ENCODE measurements around the gene OPTC.

Gene OPTC

DNA sequence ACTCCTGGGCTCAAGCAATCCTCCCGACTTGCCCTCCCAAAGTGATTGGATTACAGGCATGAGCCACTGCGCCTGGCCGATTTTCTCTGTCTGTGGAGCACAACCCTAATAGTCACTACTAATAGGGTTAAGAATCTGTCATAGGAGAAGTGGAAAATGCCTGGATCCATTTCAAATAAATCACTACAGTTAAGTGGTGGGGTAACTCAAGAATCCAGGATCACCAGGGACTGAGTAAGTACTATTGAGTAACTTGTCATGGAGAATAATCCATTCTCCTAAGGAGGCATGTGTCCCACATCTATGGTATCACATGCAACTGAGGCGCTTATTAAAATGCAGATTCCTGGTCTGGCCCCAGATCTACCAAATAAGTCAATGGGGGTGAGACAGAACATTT is 53.2 kb downstream of the OPTC start:
- Histone ChIP-seq H3K9ac (no peak overlapping the region), H3K27ac (no peak overlapping the region), H2AFZ (ENCODE audit: low read depth) (no peak overlapping the region), H3K4me1 (ENCODE audit: low read depth, poor library complexity, severe bottlenecking) (no peaks in the 10 kb centered on the region), H3K36me3 (ENCODE audit: insufficient read depth) (no peaks in the 10 kb centered on the region), H3K79me2 (ENCODE audit: insufficient read depth, low read depth) (no peaks in the 10 kb centered on the region), H4K20me1 (ENCODE audit: insufficient read depth) (no peaks in the 10 kb centered on the region), H3K4me2 (no peak overlapping the region), H3K4me3 (IDR thresholded peaks at IDR 0.05; ENCODE audit: insufficient read depth, low read depth, low read length) (no peak overlapping the region), H3K27me3 (ENCODE audit: insufficient read depth, low read depth) (no peaks in the 10 kb centered on the region)
- TF ChIP-seq, protein P1, sequence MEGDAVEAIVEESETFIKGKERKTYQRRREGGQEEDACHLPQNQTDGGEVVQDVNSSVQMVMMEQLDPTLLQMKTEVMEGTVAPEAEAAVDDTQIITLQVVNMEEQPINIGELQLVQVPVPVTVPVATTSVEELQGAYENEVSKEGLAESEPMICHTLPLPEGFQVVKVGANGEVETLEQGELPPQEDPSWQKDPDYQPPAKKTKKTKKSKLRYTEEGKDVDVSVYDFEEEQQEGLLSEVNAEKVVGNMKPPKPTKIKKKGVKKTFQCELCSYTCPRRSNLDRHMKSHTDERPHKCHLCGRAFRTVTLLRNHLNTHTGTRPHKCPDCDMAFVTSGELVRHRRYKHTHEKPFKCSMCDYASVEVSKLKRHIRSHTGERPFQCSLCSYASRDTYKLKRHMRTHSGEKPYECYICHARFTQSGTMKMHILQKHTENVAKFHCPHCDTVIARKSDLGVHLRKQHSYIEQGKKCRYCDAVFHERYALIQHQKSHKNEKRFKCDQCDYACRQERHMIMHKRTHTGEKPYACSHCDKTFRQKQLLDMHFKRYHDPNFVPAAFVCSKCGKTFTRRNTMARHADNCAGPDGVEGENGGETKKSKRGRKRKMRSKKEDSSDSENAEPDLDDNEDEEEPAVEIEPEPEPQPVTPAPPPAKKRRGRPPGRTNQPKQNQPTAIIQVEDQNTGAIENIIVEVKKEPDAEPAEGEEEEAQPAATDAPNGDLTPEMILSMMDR (conservative IDR thresholded peaks at IDR 0.05; ENCODE audit: low read depth, low read length), result no peak

DNA sequence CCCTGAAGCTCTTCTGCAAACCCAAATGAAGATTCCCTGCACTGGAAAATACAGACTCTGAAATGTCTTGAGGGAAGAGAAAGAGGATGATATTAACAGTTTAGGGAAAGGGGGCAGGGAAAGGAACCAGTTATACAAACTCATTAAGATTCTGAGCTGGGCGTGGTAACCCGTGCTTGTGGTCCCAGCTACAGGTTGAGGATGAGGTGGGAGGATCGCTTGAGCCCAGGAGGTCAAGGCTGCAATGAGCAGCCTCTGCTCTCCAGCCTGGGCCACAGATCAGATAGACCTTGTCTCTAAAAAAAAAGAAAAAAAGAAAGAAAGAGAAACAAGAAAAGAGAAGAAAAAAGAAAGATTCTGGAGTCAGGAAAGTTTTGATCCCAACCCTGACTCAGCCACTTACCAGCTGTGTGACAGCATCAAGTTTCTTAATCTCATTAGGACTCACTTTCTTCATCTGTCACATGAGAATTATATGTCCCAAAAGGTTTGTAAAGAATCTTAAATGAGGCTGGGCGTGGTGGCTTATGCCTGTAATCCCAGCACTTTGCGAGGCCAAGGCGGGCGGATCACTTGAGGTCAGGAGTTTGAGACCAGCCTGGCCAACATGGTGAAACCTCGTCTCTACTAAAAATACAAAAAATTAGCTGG is 53.9 kb downstream of the OPTC start:
- no peak overlapping the region for H3K4me3 ChIP-seq (IDR thresholded peaks at IDR 0.05; ENCODE audit: insufficient read depth, low read depth, low read length)
- H3K4me2 ChIP-seq, result no peak overlapping the region
- H3K79me2 ChIP-seq (ENCODE audit: insufficient read depth, low read depth), result no peaks in the 10 kb centered on the region
- H3K4me1 ChIP-seq (ENCODE audit: low read depth, poor library complexity, severe bottlenecking), result no peaks in the 10 kb centered on the region
- no peaks in the 10 kb centered on the region for H3K27me3 ChIP-seq (ENCODE audit: insufficient read depth, low read depth)
- no peaks in the 10 kb centered on the region for H3K36me3 ChIP-seq (ENCODE audit: insufficient read depth)
- H4K20me1 ChIP-seq (ENCODE audit: insufficient read depth), result no peaks in the 10 kb centered on the region
- TF ChIP-seq, protein P1 (conservative IDR thresholded peaks at IDR 0.05; ENCODE audit: low read depth, low read length), result no peak
- no peak overlapping the region for H3K27ac ChIP-seq
- no peak overlapping the region for H2AFZ ChIP-seq (ENCODE audit: low read depth)
- no peak overlapping the region for H3K9ac ChIP-seq

DNA sequence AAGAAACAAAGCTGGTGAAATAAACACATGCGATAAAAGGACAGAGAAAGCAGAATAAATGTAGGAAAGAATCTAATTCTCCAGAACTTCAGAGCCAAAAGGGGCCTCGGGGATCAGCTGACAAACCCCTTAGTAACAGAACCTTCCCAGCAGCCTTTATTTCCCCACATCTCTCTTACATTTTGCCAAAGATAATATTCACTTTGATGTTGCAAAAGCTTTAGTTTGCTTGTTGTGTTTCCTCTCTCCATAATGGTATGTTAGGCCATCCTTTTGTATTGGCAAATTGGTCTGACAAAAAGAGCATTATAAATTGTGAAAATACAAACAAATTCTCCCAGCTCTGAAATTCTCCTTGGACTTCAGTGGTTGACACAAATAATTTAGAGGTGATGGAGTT is 54.9 kb downstream of the OPTC start:
- no peak overlapping the region for H3K4me2 ChIP-seq
- no peak overlapping the region for H2AFZ ChIP-seq (ENCODE audit: low read depth)
- no peaks in the 10 kb centered on the region for H3K4me1 ChIP-seq (ENCODE audit: low read depth, poor library complexity, severe bottlenecking)
- no peaks in the 10 kb centered on the region for H3K36me3 ChIP-seq (ENCODE audit: insufficient read depth)
- no peak overlapping the region for H3K4me3 ChIP-seq (IDR thresholded peaks at IDR 0.05; ENCODE audit: insufficient read depth, low read depth, low read length)
- H4K20me1 ChIP-seq (ENCODE audit: insufficient read depth), result no peaks in the 10 kb centered on the region
- H3K9ac ChIP-seq, result no peak overlapping the region
- no peak overlapping the region for H3K27ac ChIP-seq
- H3K79me2 ChIP-seq (ENCODE audit: insufficient read depth, low read depth), result no peaks in the 10 kb centered on the region
- TF ChIP-seq, protein P1 (conservative IDR thresholded peaks at IDR 0.05; ENCODE audit: low read depth, low read length), result no peak
- no peaks in the 10 kb centered on the region for H3K27me3 ChIP-seq (ENCODE audit: insufficient read depth, low read depth)

DNA sequence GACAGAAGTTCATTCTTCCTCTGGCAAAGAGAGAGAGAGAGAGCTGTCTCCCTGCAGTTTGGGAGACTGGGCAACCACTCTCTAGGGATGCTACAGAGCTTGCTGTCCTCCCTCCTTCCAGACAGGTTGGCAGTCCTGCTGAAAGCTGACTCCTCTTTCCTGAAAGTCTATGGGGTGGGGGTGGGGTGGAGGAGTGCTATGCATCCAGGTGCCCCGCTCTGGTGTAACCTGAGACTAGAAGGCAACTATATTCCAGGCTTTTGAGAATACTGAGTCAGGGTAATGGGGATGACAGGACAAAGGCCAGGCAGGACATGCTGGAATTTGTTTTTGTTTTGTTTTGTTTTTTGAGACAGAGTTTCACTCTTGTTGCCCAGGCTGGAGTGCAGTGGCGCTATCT is 55.4 kb downstream of the OPTC start:
- Histone ChIP-seq H2AFZ (ENCODE audit: low read depth) (no peak overlapping the region), H3K4me3 (IDR thresholded peaks at IDR 0.05; ENCODE audit: insufficient read depth, low read depth, low read length) (no peak overlapping the region), H3K4me1 (ENCODE audit: low read depth, poor library complexity, severe bottlenecking) (no peaks in the 10 kb centered on the region), H3K27me3 (ENCODE audit: insufficient read depth, low read depth) (no peaks in the 10 kb centered on the region), H3K9ac (no peak overlapping the region), H4K20me1 (ENCODE audit: insufficient read depth) (no peaks in the 10 kb centered on the region), H3K4me2 (no peak overlapping the region), H3K36me3 (ENCODE audit: insufficient read depth) (no peaks in the 10 kb centered on the region), H3K27ac (no peak overlapping the region), H3K79me2 (ENCODE audit: insufficient read depth, low read depth) (no peaks in the 10 kb centered on the region)
- TF ChIP-seq, protein P1 (conservative IDR thresholded peaks at IDR 0.05; ENCODE audit: low read depth, low read length), result no peak

Data from KMS-11 (cell line).